ENCODE measurements around the gene DCST1. TPM values are rescaled to one million over a fixed set of nuclear protein-coding genes. Genes with fewer than 3 reads are reported as not detected.

DCST1 gene
- total and polyA plus RNA-seq, 2 donors (not counting 1 experiment from before 2014, with no cell fraction given): 0.22 TPM; not detected in 1

DNA sequence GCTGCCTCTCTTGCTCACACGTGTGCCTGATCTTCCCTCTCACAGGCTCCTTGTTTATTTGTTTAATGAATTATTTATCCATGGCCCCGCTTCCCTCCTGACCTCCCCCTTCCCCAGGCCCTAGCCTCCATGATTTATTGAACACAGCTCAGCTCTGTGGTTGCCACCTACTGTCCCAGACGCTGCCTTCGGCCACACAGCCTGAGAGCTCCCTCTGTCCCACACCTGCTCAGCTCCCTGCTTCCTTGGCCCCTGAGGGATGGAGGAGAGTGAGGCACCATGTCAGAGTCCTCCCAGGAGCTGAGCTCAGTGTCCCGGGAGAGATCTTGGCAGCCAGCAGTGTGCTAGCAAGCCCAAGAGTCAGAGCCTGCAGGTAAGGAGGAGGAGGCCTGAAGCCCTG lies 41.9 kb downstream of the DCST1 start:
- Histone ChIP-seq H3K9me3 (ENCODE audit: control extremely low read depth in 1 of 3, control insufficient read depth in 2 of 3, insufficient read depth in 1 of 3, low read length in 2 of 3) (peaks cover 0 to 7% (median 0%) of the 10 kb centered on the region in 3 donors), H3K9ac (ENCODE audit: low read length) (no peak overlapping the region), H3K36me3 (replicated peaks in 1 of 2; ENCODE audit: control extremely low read depth in 1 of 2, control insufficient read depth in 1 of 2, extremely low read depth in 1 of 2, insufficient read depth in 2 of 2, low read length in 1 of 2) (no peaks in the 10 kb centered on the region), H3K4me1 (ENCODE audit: control insufficient read depth in 2 of 2, insufficient read depth in 2 of 2, low read length in 2 of 2) (peaks cover 37 to 47% of the 10 kb centered on the region in 2 donors), H3K4me3 (ENCODE audit: control extremely low read depth in 1 of 5, extremely low read depth in 1 of 5, insufficient read depth in 1 of 5, low read depth in 2 of 5, low read length in 4 of 5) (no peak overlapping the region), H3K27ac (ENCODE audit: low read length in 2 of 2) (no peak overlapping the region), H3K4me2 (replicated peaks; ENCODE audit: low read depth, low read length, poor library complexity, severe bottlenecking) (no peak overlapping the region), H2AFZ (ENCODE audit: insufficient read depth, low read depth, low read length, poor library complexity, severe bottlenecking) (no peak overlapping the region), H3K27me3 (replicated peaks in 1 of 4; ENCODE audit: control extremely low read depth in 1 of 4, control insufficient read depth in 3 of 4, insufficient read depth in 4 of 4, low read length in 3 of 4) (peaks cover 0 to 17% (median 10%) of the 10 kb centered on the region in 4 experiments), H3K79me2 (ENCODE audit: control insufficient read depth, insufficient read depth, low read length) (no peaks in the 10 kb centered on the region), H4K20me1 (ENCODE audit: control insufficient read depth, insufficient read depth, low read length, poor library complexity, severe bottlenecking) (peaks cover 15% of the 10 kb centered on the region)
- Mint-ChIP-seq H3K27me3 (peaks cover 9% of the 10 kb centered on the region), H3K4me1 (peaks cover 56% of the 10 kb centered on the region), H3K9me3 (ENCODE audit: insufficient read depth) (no peaks in the 10 kb centered on the region), H3K27ac (no peak overlapping the region), H3K4me3 (no peak overlapping the region)
- 100% methylated on average over 1 of the region's 5 CpGs for WGBS (ENCODE audit: insufficient coverage)
- POLR2A ChIA-PET: interaction anchor here (1.8 kb wide), 1 partner anchor 9 kb away, joined by 4 read pairs; no protein-coding TSS in a partner anchor
- DNase-seq (no peak), ATAC-seq (ENCODE audit: low read depth) (no peak)
- CTCF ChIA-PET: interaction anchor here (0.6 to 4.0 kb wide), 8 partner anchors 10 to 515 kb away, joined by 3 to 32 read pairs (median 5); partner anchors contain the start of genes EFNA4 and KRTCAP2
- TF ChIP-seq, protein P1, sequence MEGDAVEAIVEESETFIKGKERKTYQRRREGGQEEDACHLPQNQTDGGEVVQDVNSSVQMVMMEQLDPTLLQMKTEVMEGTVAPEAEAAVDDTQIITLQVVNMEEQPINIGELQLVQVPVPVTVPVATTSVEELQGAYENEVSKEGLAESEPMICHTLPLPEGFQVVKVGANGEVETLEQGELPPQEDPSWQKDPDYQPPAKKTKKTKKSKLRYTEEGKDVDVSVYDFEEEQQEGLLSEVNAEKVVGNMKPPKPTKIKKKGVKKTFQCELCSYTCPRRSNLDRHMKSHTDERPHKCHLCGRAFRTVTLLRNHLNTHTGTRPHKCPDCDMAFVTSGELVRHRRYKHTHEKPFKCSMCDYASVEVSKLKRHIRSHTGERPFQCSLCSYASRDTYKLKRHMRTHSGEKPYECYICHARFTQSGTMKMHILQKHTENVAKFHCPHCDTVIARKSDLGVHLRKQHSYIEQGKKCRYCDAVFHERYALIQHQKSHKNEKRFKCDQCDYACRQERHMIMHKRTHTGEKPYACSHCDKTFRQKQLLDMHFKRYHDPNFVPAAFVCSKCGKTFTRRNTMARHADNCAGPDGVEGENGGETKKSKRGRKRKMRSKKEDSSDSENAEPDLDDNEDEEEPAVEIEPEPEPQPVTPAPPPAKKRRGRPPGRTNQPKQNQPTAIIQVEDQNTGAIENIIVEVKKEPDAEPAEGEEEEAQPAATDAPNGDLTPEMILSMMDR (IDR thresholded peaks at IDR 0.05): no peak
- no peak for TF ChIP-seq EZH2 (IDR thresholded peaks at IDR 0.05; ENCODE audit: borderline replicate concordance, insufficient read depth, low read depth, low read length, poor library complexity, severe bottlenecking)
- intact Hi-C loops (cut with micrococcal nuclease): loop anchor here (5.0 kb wide), 1 partner anchor 1362 kb away; no protein-coding TSS in a partner anchor

DNA sequence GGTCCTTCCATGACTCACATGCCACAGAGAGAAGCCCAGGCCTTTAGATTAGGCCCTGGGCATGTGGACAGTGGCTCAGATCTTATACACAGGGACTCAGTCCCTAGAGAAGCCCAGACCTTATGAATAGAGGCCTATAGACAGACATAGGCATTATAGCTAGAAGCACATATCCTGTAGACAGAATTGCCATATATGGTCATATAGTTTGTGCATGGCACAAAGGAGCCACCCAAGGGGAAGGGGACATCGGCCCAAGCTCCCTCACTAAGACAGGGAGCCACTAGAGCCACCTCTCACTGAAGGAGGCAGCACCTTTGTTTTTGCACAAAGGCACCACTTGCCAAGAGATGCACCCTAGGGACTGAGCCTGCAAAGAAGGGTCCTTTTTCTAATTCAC lies 42.7 kb downstream of the DCST1 start:
- no peak for ATAC-seq (ENCODE audit: low read depth)
- Histone ChIP-seq H2AFZ (ENCODE audit: insufficient read depth, low read depth, low read length, poor library complexity, severe bottlenecking) (no peak overlapping the region), H3K27ac (ENCODE audit: low read length in 2 of 2) (no peak overlapping the region), H3K4me1 (ENCODE audit: control insufficient read depth in 2 of 2, insufficient read depth in 2 of 2, low read length in 2 of 2) (peaks cover 39 to 49% of the 10 kb centered on the region in 2 donors), H3K9me3 (ENCODE audit: control extremely low read depth in 1 of 3, control insufficient read depth in 2 of 3, insufficient read depth in 1 of 3, low read length in 2 of 3) (peaks cover 0 to 12% (median 0%) of the 10 kb centered on the region in 3 donors), H3K79me2 (ENCODE audit: control insufficient read depth, insufficient read depth, low read length) (no peaks in the 10 kb centered on the region), H3K36me3 (replicated peaks in 1 of 2; ENCODE audit: control extremely low read depth in 1 of 2, control insufficient read depth in 1 of 2, extremely low read depth in 1 of 2, insufficient read depth in 2 of 2, low read length in 1 of 2) (no peaks in the 10 kb centered on the region), H3K27me3 (replicated peaks in 1 of 4; ENCODE audit: control extremely low read depth in 1 of 4, control insufficient read depth in 3 of 4, insufficient read depth in 4 of 4, low read length in 3 of 4) (peaks cover 0 to 26% (median 17%) of the 10 kb centered on the region in 4 experiments), H3K9ac (ENCODE audit: low read length) (no peak overlapping the region), H4K20me1 (ENCODE audit: control insufficient read depth, insufficient read depth, low read length, poor library complexity, severe bottlenecking) (peaks cover 21% of the 10 kb centered on the region), H3K4me2 (replicated peaks; ENCODE audit: low read depth, low read length, poor library complexity, severe bottlenecking) (no peak overlapping the region), H3K4me3 (ENCODE audit: control extremely low read depth in 1 of 5, extremely low read depth in 1 of 5, insufficient read depth in 1 of 5, low read depth in 2 of 5, low read length in 4 of 5) (no peak overlapping the region)
- DNase-seq: no peak
- TF ChIP-seq EZH2 (IDR thresholded peaks at IDR 0.05; ENCODE audit: borderline replicate concordance, insufficient read depth, low read depth, low read length, poor library complexity, severe bottlenecking): no peak
- TF ChIP-seq, protein P1 (IDR thresholded peaks at IDR 0.05): no peak
- ChIA-PET CTCF (interaction anchor here (0.8 to 4.0 kb wide), 5 partner anchors 9 to 516 kb away, joined by 3 to 32 read pairs (median 6); partner anchors contain the start of genes ADAM15 and EFNA4), POLR2A (interaction anchor here (1.8 kb wide), 1 partner anchor 9 kb away, joined by 4 read pairs; no protein-coding TSS in a partner anchor)
- intact Hi-C loops (cut with micrococcal nuclease): loop anchor here (5.0 kb wide), 1 partner anchor 1361 kb away; no protein-coding TSS in a partner anchor
- 67% methylated on average over 1 of the region's 1 CpG for WGBS (ENCODE audit: insufficient coverage)
- H3K27ac Mint-ChIP-seq: no peak overlapping the region
- no peak overlapping the region for H3K4me3 Mint-ChIP-seq
- H3K9me3 Mint-ChIP-seq (ENCODE audit: insufficient read depth): no peaks in the 10 kb centered on the region
- H3K27me3 Mint-ChIP-seq: peaks cover 13% of the 10 kb centered on the region
- H3K4me1 Mint-ChIP-seq: peaks cover 55% of the 10 kb centered on the region

All from B cell (primary cell).